ENCODE results near the gene PCDHGA9. TPM values are rescaled to one million over a fixed set of nuclear protein-coding genes. Genes with fewer than 3 reads are reported as not detected.

Gene PCDHGA9
- total and polyA plus RNA-seq, 10 of the 15 experiments (the other 5 are each of a cell fraction or from before 2014, with no cell fraction given) = 0.08 to 0.63 (median 0.29) TPM; not detected in 2

DNA sequence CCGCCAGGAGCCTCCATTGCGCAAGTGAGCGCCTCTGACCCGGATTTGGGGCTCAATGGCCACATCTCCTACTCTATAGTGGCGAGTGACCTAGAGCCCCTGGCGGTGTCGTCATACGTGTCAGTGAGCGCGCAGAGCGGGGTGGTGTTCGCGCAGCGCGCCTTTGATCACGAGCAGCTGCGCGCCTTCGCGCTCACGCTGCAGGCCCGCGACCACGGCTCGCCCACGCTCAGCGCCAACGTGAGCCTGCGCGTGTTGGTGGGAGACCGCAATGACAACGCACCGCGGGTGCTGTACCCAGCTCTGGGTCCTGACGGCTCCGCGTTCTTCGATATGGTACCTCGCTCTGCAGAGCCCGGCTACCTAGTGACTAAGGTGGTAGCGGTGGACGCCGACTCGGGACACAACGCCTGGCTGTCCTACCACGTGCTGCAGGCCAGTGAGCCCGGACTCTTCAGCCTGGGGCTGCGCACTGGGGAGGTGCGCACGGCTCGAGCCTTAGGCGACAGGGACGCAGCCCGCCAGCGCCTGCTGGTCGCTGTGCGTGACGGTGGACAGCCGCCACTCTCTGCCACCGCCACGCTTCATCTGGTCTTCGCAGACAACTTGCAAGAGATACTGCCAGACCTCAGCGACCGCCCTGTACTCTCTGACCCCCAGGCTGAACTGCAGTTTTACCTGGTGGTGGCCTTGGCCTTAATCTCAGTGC lies 7.2 kb downstream of the PCDHGA9 start:
- ATAC-seq = no peak
- Histone ChIP-seq H3K9me3 (replicated peaks; ENCODE audit: control insufficient read depth, insufficient read depth, low read length) (peaks cover 13% of the 10 kb centered on the region; the same call in 2 of the 3 replicates), H3K4me3 (no peak overlapping the region), H3K79me2 (ENCODE audit: control insufficient read depth, insufficient read depth, low read length) (no peaks in the 10 kb centered on the region), H3K4me1 (ENCODE audit: control insufficient read depth, insufficient read depth, low read length) (no peaks in the 10 kb centered on the region; the same call in 1 of the 2 replicates), H3K4me2 (ENCODE audit: control insufficient read depth, insufficient read depth) (no peak overlapping the region), H4K20me1 (ENCODE audit: control insufficient read depth, insufficient read depth) (no peaks in the 10 kb centered on the region), H2AFZ (ENCODE audit: control insufficient read depth, low read depth, low read length) (no peak overlapping the region), H3K36me3 (ENCODE audit: control insufficient read depth in 2 of 2, insufficient read depth in 2 of 2, low read length in 1 of 2) (no peaks in the 10 kb centered on the region), H3K27me3 (replicated peaks in 1 of 2; ENCODE audit: control insufficient read depth in 2 of 2, insufficient read depth in 2 of 2, low read length in 1 of 2) (peaks cover 0 to 1% of the 10 kb centered on the region in 2 experiments; a peak in 1 of 4 replicates), H3K9ac (ENCODE audit: control insufficient read depth, insufficient read depth, low read length) (no peak overlapping the region), H3K27ac (ENCODE audit: control insufficient read depth, insufficient read depth) (no peak overlapping the region)
- ChIA-PET POLR2A (interaction anchor here (0.7 kb wide), 1 partner anchor 1085 kb away, joined by 8 read pairs; no protein-coding TSS in a partner anchor), RAD21 (ENCODE audit: unreplicated experiment) (interaction anchor here (1.1 kb wide), 1 partner anchor 154 kb away, joined by 3 read pairs; no protein-coding TSS in a partner anchor), CTCF (interaction anchor here (0.7 to 1.0 kb wide), 4 partner anchors 11 to 394 kb away, joined by 3 to 4 read pairs (median 4); partner anchors contain the start of gene PCDHGA11), SMC1A (ENCODE audit: uncharacterized antibody, unreplicated experiment) (no interaction called here)
- DNase-seq (ENCODE audit: low read depth, low spot score) = no peak
- in situ Hi-C loops (cut with MboI) (no loop called here), intact Hi-C loops (cut with micrococcal nuclease; ENCODE audit: unreplicated experiment) (no loop called here)
- no peak for FAIRE-seq
- 88% methylated on average over 63 of the region's 64 CpGs for WGBS (ENCODE audit: insufficient coverage, insufficient replicate concordance, low lambda C conversion rate, missing lambda C conversion rate)
- BruUV-seq (replicated peaks) = no TSS peak
- no peak for TF ChIP-seq RB1 (IDR thresholded peaks at IDR 0.05; ENCODE audit: borderline replicate concordance)
- no peak for TF ChIP-seq ZNF24 (IDR thresholded peaks at IDR 0.05)
- TF ChIP-seq, protein P1, sequence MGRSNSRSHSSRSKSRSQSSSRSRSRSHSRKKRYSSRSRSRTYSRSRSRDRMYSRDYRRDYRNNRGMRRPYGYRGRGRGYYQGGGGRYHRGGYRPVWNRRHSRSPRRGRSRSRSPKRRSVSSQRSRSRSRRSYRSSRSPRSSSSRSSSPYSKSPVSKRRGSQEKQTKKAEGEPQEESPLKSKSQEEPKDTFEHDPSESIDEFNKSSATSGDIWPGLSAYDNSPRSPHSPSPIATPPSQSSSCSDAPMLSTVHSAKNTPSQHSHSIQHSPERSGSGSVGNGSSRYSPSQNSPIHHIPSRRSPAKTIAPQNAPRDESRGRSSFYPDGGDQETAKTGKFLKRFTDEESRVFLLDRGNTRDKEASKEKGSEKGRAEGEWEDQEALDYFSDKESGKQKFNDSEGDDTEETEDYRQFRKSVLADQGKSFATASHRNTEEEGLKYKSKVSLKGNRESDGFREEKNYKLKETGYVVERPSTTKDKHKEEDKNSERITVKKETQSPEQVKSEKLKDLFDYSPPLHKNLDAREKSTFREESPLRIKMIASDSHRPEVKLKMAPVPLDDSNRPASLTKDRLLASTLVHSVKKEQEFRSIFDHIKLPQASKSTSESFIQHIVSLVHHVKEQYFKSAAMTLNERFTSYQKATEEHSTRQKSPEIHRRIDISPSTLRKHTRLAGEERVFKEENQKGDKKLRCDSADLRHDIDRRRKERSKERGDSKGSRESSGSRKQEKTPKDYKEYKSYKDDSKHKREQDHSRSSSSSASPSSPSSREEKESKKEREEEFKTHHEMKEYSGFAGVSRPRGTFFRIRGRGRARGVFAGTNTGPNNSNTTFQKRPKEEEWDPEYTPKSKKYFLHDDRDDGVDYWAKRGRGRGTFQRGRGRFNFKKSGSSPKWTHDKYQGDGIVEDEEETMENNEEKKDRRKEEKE (IDR thresholded peaks at IDR 0.05) = no peak
- no peak for TF ChIP-seq POLR2A (IDR thresholded peaks at IDR 0.05; ENCODE audit: low read depth, low read length)
- TF ChIP-seq GABPA (IDR thresholded peaks at IDR 0.05; ENCODE audit: low read depth) = no peak
- TF ChIP-seq, protein P2, sequence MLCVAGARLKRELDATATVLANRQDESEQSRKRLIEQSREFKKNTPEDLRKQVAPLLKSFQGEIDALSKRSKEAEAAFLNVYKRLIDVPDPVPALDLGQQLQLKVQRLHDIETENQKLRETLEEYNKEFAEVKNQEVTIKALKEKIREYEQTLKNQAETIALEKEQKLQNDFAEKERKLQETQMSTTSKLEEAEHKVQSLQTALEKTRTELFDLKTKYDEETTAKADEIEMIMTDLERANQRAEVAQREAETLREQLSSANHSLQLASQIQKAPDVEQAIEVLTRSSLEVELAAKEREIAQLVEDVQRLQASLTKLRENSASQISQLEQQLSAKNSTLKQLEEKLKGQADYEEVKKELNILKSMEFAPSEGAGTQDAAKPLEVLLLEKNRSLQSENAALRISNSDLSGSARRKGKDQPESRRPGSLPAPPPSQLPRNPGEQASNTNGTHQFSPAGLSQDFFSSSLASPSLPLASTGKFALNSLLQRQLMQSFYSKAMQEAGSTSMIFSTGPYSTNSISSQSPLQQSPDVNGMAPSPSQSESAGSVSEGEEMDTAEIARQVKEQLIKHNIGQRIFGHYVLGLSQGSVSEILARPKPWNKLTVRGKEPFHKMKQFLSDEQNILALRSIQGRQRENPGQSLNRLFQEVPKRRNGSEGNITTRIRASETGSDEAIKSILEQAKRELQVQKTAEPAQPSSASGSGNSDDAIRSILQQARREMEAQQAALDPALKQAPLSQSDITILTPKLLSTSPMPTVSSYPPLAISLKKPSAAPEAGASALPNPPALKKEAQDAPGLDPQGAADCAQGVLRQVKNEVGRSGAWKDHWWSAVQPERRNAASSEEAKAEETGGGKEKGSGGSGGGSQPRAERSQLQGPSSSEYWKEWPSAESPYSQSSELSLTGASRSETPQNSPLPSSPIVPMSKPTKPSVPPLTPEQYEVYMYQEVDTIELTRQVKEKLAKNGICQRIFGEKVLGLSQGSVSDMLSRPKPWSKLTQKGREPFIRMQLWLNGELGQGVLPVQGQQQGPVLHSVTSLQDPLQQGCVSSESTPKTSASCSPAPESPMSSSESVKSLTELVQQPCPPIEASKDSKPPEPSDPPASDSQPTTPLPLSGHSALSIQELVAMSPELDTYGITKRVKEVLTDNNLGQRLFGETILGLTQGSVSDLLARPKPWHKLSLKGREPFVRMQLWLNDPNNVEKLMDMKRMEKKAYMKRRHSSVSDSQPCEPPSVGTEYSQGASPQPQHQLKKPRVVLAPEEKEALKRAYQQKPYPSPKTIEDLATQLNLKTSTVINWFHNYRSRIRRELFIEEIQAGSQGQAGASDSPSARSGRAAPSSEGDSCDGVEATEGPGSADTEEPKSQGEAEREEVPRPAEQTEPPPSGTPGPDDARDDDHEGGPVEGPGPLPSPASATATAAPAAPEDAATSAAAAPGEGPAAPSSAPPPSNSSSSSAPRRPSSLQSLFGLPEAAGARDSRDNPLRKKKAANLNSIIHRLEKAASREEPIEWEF (IDR thresholded peaks at IDR 0.05; ENCODE audit: insufficient replicate concordance, low read depth, low read length) = no peak
- no peak for TF ChIP-seq JUNB (IDR thresholded peaks at IDR 0.05)
- TF ChIP-seq SPI1 (IDR thresholded peaks at IDR 0.05; ENCODE audit: borderline replicate concordance, insufficient read depth, low read depth, low read length) = no peak
- no peak for TF ChIP-seq MTA3 (IDR thresholded peaks at IDR 0.05; ENCODE audit: borderline replicate concordance, low read length)
- no peak for TF ChIP-seq PML (IDR thresholded peaks at IDR 0.05; ENCODE audit: low read length)
- no peak for TF ChIP-seq CHD4 (IDR thresholded peaks at IDR 0.05)
- TF ChIP-seq, protein P3, sequence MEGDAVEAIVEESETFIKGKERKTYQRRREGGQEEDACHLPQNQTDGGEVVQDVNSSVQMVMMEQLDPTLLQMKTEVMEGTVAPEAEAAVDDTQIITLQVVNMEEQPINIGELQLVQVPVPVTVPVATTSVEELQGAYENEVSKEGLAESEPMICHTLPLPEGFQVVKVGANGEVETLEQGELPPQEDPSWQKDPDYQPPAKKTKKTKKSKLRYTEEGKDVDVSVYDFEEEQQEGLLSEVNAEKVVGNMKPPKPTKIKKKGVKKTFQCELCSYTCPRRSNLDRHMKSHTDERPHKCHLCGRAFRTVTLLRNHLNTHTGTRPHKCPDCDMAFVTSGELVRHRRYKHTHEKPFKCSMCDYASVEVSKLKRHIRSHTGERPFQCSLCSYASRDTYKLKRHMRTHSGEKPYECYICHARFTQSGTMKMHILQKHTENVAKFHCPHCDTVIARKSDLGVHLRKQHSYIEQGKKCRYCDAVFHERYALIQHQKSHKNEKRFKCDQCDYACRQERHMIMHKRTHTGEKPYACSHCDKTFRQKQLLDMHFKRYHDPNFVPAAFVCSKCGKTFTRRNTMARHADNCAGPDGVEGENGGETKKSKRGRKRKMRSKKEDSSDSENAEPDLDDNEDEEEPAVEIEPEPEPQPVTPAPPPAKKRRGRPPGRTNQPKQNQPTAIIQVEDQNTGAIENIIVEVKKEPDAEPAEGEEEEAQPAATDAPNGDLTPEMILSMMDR (IDR thresholded peaks at IDR 0.05 in 2 of 3, conservative IDR thresholded peaks at IDR 0.05 in 1 of 3; ENCODE audit: control insufficient read depth in 2 of 3, extremely low read depth in 1 of 3, insufficient read depth in 1 of 3, low read depth in 3 of 3, low read length in 3 of 3) = no peak

All from GM12878 (cell line).